Transverse colon (tissue), 3 donors: ENCODE data around the gene SLC25A29.

Experiments
- POLR2A ChIP-seq: fragments of 450-650 bp; IDR thresholded peaks from one replicate; pipeline ENCODE4 v1.6.1; 2016; ENCODE audit warnings: antibody characterized with exemption, mild to moderate bottlenecking, moderate library complexity
- TF ChIP-seq, protein P1 (sequence below), 5 experiments: fragments of 200-600 bp in 3 of 5; fragments of 450-650 bp in 2 of 5; sonication (generic) in 3 of 5; IDR thresholded peaks; 1 replicate in 2 of 5; 2 replicates in 3 of 5; pipeline ENCODE4 v1.5.1; 2016 to 2017; ENCODE audit warnings: antibody characterized with exemption in 5 of 5, inconsistent platforms in 3 of 5, mild to moderate bottlenecking in 2 of 5, moderate library complexity in 1 of 5

DNA sequence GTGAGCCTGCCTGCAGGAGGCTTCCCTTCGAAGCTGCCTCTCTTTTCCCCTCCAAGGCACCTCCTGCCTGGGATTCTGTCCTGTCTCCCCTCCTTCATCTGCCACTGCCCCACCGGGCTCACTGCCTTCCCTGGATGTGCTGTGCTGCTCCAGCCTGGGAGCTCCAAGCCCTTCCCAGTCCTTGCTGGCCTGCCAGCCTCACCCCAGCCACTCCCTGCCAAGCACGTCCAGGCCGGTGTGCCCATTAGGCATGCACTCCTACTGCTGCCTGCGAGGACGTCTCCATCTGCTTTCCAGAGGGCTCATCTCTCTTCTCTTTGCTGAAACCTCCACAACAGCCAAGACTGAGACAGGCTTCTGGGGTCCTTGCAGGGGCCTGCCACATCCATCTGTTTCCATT is 8.5 kb upstream of the SLC25A29 start:
- TF ChIP-seq, protein P1, sequence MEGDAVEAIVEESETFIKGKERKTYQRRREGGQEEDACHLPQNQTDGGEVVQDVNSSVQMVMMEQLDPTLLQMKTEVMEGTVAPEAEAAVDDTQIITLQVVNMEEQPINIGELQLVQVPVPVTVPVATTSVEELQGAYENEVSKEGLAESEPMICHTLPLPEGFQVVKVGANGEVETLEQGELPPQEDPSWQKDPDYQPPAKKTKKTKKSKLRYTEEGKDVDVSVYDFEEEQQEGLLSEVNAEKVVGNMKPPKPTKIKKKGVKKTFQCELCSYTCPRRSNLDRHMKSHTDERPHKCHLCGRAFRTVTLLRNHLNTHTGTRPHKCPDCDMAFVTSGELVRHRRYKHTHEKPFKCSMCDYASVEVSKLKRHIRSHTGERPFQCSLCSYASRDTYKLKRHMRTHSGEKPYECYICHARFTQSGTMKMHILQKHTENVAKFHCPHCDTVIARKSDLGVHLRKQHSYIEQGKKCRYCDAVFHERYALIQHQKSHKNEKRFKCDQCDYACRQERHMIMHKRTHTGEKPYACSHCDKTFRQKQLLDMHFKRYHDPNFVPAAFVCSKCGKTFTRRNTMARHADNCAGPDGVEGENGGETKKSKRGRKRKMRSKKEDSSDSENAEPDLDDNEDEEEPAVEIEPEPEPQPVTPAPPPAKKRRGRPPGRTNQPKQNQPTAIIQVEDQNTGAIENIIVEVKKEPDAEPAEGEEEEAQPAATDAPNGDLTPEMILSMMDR (IDR thresholded peaks at IDR 0.05), result no peak
- no peak for TF ChIP-seq POLR2A
